NCI-H1694 (cell line): ENCODE measurements around the gene NCOA7.
"Not testable (repeated sequence)": the region's sequence is repeated elsewhere in the genome, so short reads cannot be mapped to it uniquely, and the experiment has no call there.

ENCODE experiments used
- DNase-seq: peaks from one replicate; lab custom pipeline; 2025; lab: John Stamatoyannopoulos, UW

Gene NCOA7

GRCh38 chr6:125867483-125867942 is 76.8 kb downstream of the NCOA7 start:
- DNase-seq, result no peak

GRCh38 chr6:125868252-125868651 is 77.5 kb downstream of the NCOA7 start:
- DNase-seq, result no peak

- no peak for DNase-seq
Observed at GRCh38 chr6:125868678-125869395, 78.1 kb downstream of the NCOA7 start.

- no peak for DNase-seq
Observed at GRCh38 chr6:125869427-125869826, 78.7 kb downstream of the NCOA7 start.

GRCh38 chr6:125871365-125871764 is 80.6 kb downstream of the NCOA7 start:
- DNase-seq, result no peak

- DNase-seq, result no peak
Observed at GRCh38 chr6:125872259-125872921, 81.6 kb downstream of the NCOA7 start.

- DNase-seq, result no peak
Observed at GRCh38 chr6:125882243-125882642, 91.5 kb downstream of the NCOA7 start.

- no peak for DNase-seq
Observed at GRCh38 chr6:125884634-125885371, 94.0 kb downstream of the NCOA7 start.

- DNase-seq, result no peak
Observed at GRCh38 chr6:125886021-125886420, 95.3 kb downstream of the NCOA7 start.

- DNase-seq, result peak; percentile 8
Observed at GRCh38 chr6:125886914-125887313, 96.2 kb downstream of the NCOA7 start.

GRCh38 chr6:125887372-125887771 is 96.6 kb downstream of the NCOA7 start:
- no peak for DNase-seq

- DNase-seq, result no peak
Observed at GRCh38 chr6:125888989-125889656, 98.4 kb downstream of the NCOA7 start.

GRCh38 chr6:125899726-125900182 is 109.0 kb downstream of the NCOA7 start:
- no peak for DNase-seq

- DNase-seq, result no peak
Observed at GRCh38 chr6:125904871-125905270, 114.1 kb downstream of the NCOA7 start.

GRCh38 chr6:125906158-125906998 is 115.6 kb downstream of the NCOA7 start:
- DNase-seq, result no peak

- DNase-seq, result no peak
Observed at GRCh38 chr6:125910527-125910926, 119.8 kb downstream of the NCOA7 start.

GRCh38 chr6:125911051-125911451 is 120.3 kb downstream of the NCOA7 start:
- not testable (repeated sequence) for DNase-seq

- not testable (repeated sequence) for DNase-seq
Observed at GRCh38 chr6:125912430-125912829, 121.7 kb downstream of the NCOA7 start.

GRCh38 chr6:125913145-125913544 is 122.4 kb downstream of the NCOA7 start:
- DNase-seq, result no peak

GRCh38 chr6:125913864-125914351 is 123.1 kb downstream of the NCOA7 start:
- no peak for DNase-seq

- no peak for DNase-seq
Observed at GRCh38 chr6:125918230-125918629, 127.5 kb downstream of the NCOA7 start.
